Ovary (tissue), 3 donors: ENCODE measurements around the gene KPNA4.

Source experiments
- CTCF ChIP-seq, 3 donors: fragments of 450-650 bp in 2 of 3; fragments of 200-600 bp in 1 of 3; IDR thresholded peaks; one replicate each; pipeline versions ENCODE4 v1.5.1 to v1.8.0; 2016 to 2022; ENCODE audit warnings: antibody characterized with exemption in 3 of 3, mild to moderate bottlenecking in 1 of 3
- EP300 ChIP-seq: sonication (generic); formaldehyde crosslinking; IDR thresholded peaks from one replicate; pipeline ENCODE4 v1.6.1; 2017; ENCODE audit warnings: antibody characterized with exemption
- POLR2A ChIP-seq: fragments of 450-650 bp; IDR thresholded peaks from one replicate; pipeline ENCODE4 v1.6.1; 2017; ENCODE audit warnings: antibody characterized with exemption, mild to moderate bottlenecking, moderate library complexity
- donor health status: DM: no; HTN: no; CAD: no.

- TF ChIP-seq CTCF (IDR thresholded peaks at IDR 0.05) (no peak), EP300 (no peak), POLR2A (no peak)
These were observed 9.2 kb downstream of the KPNA4 start for GRCh38 chr3:160556141-160556540.
